HG02885 (cell line): ENCODE results near the gene EIF2B4.
"Not testable (repeated sequence)": the region's sequence is repeated elsewhere in the genome, so short reads cannot be mapped to it uniquely, and the experiment has no call there.

Experiments
- ATAC-seq: cut with Tn5 transposase; IDR thresholded peaks from one replicate; pipeline ENCODE4 v1.9.1; 2021; ENCODE audit warnings: mild to moderate bottlenecking; ENCODE audit not compliant: unreplicated experiment, poor library complexity

EIF2B4 gene

DNA sequence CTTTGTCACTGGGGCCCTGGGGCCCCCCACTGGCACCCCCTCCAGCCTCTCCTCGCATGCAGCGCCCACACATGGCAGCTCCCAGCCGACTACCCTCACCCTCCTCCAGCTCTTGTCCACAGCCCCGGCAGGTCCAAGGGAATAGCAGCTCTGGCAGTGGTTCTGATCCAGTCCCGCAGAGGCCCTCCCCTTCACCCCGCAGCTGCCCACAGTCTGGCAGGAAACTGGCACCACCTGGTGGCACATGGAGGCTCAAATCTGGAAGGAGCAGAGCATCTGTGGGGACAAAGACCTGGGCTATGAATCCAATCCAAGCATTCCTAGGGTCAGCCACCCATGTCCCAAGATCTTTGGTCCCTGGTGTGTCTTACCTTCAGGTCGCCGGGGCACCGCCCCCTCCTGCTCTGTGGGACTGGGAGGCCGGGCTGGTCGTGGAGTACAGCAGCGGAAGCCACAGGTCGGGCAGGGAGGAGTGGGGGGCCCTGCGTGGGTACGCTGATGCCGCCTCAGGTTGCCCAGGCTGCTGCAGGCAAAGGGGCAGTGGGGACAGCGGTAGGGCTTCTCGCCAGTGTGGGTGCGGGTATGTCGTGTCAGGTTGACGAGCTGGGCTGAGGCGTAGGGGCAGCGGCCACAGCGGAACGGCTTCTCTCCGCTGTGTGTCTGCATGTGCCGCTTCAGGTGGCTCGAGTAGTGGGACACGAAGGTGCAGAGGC, 8.1 kb upstream of the EIF2B4 start:
- ATAC-seq: no peak

DNA sequence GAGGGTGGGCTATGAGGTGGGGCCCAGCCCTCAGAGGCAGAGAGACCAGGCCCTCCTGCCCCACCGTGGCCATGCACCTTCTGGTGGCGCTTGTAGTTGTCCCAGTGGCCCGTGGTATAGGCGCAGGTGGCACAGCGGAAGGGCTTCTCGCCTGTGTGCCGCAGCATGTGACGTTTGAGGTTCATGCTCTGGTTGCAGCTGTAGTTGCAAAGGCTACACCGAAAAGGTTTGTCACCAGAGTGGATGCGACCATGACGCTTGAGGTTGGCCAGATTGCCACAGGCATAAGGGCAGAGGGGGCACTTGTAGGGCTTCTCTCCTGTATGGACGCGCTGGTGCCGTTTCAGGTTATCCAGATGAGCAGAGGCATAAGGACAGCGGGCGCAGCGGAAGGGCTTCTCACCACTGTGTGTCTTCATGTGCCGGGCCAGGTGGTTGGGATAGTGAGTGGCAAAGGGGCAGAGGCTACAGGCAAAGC, 7.5 kb upstream of the EIF2B4 start:
- no peak for ATAC-seq

DNA sequence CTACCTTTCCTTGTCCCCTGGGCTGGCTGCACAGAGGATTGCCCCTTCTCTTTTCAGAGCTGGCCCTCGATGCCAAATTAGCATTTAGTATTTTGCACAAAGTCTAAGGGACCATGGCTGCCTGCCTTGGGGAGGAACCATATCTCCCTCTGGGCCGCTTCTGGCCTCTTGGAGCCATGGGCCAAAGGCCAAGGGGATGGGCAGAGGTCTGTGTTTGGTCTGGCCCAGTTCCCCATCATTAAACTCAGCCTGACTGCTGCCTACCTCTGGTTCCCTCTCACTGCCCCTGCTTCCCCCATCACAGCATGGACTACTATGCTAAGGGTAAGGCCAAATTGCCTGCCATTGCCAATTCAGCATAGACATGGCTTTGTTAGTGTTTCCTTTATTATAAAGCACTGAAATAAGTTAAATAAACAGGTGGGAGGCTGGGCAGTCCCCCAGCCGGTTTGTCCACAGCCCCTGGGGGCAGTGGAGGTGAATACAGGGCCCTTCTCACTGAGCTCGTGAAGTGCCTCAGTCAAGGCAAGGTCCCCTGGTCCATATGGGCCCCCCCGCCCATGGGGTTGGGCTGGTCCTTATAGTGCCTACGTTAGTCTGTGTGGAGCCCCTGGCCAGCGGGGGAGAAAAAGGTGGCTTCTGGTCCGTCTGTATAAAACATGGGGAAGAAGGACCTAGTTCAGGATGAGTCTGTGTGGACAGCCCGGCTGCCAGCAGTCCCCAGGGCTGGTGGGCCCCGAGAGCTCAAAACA, 6.9 kb upstream of the EIF2B4 start:
- ATAC-seq: no peak

DNA sequence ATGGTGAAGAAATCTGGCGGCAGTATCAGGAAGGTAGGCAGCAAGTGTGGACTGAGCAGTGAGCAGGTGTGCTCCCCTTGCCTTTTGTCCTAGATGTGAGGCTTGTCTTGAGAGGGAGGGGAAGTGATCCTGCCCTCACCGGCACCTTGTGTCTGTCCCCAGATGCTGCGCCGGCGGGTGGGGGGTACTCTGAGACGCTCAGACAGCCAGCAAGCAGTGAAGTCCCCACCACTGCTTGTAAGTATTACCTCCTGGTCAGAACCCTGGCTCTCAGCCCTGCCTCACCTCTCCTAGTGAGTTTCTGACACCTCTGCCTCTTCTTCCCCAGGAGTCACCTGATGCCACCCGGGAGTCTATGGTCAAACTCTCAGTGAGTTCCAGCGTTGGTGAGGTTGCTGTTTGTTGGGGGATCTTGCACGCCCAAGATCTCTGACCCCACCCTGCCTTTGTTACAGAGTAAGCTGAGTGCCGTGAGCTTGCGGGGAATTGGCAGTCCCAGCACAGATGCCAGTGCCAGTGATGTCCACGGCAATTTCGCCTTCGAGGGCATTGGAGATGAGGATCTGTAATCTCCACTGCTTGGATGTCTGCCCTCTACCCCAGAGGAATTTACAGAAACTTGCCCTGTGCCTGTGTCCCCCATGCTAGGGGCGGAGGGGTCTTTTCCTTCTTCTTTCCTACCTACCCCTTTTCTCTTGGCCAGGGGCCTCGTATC, 6.2 kb upstream of the EIF2B4 start:
- ATAC-seq: no peak

DNA sequence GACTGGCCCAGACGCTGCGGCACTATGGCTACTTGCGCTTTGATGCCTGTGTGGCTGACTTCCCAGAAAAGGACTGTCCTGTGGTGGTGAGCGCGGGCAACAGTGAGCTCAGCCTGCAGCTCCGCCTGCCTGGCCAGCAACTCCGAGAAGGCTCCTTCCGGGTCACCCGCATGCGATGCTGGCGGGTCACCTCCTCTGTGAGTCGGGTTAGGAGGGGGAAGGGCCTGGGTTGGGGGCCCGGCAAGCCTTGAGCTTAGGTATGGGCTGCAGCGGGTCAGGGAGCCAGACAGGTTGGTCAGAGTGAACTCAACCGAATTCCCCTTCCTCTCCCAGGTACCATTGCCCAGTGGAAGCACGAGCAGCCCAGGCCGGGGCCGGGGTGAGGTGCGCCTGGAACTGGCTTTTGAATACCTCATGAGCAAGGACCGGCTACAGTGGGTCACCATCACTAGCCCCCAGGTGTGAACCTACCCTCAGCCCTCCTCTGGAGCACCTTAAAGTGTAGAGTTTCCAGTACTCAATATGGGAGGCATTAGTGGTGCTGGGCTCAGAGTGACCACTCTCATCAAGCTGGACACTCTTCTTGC, 5.5 kb upstream of the EIF2B4 start:
- ATAC-seq: no peak

DNA sequence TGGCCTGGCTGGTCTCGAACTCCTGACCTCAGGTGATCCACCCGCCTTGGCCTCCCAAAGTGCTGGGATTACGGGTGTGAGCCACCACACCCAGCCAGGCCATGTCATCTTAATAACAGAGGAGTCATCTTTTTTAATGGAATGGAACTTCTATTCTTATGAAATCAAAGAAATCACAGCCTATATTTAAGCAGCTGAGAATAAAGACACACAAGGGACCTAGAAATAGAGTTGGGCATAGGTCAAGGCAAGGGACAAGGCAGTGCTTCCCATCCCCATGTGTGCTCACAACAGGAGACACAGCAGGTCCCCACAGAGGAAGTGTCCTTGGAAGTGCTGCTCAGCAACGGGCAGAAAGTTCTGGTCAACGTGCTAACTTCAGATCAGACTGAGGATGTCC, 3.4 kb upstream of the EIF2B4 start:
- no peak for ATAC-seq

DNA sequence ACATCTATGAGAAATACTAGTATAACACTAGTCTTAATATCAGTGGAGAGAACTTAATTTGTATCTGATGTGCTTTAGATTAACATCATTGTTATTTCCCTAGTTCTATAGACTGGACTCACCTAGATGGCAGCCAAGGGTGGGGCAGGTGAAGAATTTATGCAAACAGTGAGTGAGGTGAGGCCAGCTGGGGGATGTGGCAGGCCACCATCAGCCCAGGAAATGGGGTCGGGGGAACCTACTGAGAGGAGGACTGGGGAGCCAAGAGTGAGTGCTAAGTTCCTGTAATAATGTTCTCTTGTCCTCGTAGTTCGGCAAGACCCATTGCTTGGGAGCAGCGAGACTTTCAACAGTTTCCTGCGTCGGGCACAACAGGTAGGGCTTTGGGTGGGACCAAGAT, 2.8 kb upstream of the EIF2B4 start:
- no peak for ATAC-seq

DNA sequence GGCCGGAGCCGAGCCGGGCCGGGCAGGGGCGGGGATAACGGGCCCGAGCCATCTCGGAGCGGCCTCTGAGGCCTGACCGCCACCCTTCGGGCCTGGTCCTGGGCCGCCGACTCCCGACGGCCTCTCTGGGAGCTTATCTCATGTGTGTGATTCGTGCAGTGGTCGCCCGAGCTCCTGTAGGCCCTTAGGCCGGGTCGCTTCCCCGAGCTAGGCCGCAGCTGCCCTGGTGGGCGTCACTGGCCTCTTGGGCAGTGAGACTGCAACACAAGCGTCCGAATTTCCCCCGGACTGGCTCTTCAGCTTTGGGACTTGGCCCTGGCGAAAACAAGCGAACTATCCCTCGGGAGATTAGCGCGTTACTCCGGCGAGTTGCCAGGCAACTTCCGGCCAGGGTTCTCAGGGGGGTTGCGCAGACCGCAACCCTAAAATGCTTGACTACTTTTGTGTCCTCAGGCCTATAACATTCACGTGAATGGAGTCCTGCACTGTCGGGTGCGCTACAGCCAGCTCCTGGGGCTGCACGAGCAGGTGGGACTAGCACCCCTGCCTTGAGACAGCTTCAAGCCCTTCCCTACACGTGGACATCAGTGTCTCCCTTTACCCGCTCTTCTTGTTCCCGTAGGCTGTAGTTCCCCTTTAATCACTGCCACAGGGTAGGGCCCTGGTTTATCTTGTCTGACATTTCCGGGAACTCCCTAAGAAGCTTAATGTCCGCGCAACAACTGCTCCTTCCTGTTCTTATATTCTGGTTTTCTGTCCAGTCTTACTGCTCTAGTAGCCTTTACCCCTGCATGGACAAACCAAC, 880 bp upstream of the EIF2B4 start:
- ATAC-seq: peak; percentile 26

DNA sequence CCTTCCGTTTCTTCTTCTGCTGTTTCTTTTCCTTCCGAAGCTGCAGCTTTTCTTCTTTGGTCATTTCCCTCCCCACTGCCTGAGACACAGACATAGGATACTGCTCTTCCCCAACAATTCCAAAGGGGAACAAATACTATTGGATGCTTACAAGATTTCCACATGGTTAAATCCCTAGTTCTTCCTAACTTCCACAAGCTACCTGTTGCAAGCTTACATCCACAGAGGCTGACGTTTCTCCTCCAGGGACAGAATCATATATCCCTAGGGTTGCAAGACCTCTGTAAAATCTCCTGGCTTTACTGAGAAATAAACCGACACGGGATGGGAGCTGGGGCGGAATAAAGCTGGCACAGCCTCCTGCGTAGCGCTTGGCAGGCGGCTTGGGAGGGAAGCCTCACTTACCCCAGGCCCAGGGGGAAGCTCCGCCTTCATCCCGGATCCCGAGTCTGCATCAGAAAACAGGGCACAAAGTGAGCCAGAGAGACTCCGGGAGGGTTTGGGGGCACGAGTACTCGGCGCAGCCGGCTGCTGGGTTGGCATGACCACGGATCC, 590 bp downstream of the EIF2B4 start:
- peak; percentile 10 for ATAC-seq

DNA sequence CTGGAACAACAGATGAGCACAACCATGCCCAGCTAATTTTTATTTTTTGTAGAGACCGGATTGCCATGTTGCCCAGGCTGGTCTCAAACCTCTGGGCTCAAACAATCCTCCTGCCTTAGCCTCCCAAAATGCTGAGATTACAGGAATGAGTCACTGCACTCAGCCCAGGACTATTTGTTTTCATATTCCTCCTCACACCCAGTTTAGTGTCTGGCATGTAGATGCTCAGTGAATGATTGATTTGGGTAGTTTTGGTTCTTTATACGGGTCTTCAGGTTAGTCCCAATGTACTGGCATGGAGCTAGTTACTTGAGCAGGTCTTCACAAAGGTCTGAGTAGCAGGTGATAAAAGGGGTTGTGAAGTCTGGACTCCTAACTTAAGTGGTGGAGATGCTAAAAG, 6.2 kb downstream of the EIF2B4 start:
- no peak for ATAC-seq

DNA sequence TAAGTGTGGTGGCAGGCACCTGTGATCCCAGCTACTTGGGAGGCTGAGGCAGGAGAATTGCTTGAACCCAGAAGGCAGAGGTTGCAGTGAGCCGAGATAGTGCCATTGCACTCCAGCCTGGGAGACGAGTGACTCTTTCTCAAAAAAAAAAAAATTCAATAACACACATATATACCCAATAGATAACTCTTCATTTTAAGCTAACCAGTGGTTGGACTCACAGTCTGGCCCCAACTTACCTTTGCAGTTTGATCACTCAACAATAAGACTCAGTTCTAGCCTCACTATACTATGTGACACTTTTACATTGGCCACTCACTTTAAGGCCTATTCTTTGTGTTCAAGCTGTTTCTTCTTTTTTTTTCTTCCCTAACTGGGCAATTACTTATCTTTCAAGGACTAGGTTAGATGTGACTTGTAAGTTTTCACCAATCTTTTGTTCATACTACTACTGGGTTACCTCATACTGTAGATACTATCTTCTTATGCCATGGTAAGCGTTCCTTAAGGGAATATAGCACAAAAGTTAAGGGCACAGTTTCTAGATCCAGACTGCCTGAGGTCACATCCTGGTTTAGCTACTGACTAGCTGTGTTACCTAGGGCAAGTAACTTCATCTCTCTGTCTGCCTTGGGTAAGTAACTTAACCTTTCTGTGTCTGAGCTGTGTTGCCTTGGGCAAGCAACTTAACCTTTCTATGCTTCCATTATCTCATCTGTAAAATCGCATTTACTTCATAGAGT, 7.3 kb downstream of the EIF2B4 start:
- ATAC-seq: no peak

DNA sequence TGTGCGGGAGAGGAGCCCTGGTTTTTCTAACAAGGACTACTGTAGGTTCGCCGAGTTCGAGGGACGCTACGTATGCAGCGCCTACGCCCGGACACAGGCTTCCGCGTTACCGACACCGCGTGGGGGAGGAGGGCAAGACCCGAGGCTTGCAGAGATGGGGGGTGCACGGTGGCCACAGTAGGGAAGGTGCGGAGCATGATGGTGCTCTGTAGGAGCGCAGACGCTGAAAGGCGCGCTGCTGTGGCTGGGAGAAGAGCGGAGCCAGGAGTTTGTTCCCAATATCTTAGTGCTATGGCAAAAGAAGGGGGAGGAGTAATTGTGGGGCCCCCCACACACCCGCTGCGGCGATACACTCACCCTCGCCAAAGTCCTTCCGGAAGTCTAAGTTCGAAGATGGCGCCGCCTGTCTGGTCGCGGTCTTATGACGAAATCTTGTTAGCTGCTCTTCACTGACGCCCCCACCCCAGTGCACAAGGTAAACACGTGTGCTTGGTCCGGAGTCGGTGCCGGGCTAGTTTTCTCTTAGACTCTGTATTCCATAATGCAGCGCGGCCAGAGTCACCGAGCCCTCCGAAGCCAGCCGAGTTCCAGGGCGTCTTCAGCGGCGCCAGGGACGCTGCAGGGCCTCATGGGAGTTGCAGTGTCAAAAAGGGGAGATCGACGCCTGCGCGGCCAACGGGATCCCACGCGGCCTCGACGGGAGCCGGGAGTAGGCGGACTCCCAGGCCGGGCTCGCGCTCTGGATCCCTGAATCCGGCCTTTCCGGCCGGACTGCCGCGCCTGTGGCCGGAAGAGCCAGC, 13.6 kb downstream of the EIF2B4 start, which contains the start of gene GTF3C2:
Gene GTF3C2, minus strand, starts transcription at position 383 of the 800 bp plus-strand sequence. CDS start 13,210 bp downstream, outside the sequence.
- peak; percentile 86 for ATAC-seq

DNA sequence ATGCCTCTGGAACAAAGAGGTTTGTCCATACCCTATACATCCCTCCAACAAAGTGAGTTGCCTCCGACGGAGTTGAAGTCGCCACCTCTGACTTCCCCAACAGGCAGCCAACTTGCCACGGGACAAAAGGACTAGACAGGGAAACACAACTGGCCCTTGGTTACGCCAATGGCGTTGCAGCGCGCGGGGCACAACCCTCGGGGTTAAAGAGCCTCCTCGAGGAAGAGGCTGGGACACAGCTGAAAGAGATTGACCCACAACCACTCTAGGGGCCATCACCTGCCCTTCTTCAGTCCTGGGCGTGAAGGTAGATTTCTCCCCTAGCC, 14.1 kb downstream of the EIF2B4 start:
- peak; percentile 30 for ATAC-seq

DNA sequence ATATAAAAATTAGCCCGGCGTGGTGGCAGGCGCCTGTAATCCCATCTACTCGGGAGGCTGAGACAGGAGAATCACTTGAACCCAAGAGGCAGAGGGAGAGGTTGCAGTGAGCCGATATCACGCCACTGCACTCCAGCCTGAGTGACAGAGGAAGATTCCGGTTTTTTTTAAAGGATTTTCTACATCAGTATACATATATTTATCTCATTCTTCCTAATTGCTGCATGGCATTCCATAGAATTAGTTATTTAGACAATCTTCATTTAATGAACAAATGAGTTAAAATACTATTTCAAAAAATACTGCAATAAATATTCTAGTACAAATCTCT, 15.6 kb downstream of the EIF2B4 start:
- ATAC-seq: no peak

DNA sequence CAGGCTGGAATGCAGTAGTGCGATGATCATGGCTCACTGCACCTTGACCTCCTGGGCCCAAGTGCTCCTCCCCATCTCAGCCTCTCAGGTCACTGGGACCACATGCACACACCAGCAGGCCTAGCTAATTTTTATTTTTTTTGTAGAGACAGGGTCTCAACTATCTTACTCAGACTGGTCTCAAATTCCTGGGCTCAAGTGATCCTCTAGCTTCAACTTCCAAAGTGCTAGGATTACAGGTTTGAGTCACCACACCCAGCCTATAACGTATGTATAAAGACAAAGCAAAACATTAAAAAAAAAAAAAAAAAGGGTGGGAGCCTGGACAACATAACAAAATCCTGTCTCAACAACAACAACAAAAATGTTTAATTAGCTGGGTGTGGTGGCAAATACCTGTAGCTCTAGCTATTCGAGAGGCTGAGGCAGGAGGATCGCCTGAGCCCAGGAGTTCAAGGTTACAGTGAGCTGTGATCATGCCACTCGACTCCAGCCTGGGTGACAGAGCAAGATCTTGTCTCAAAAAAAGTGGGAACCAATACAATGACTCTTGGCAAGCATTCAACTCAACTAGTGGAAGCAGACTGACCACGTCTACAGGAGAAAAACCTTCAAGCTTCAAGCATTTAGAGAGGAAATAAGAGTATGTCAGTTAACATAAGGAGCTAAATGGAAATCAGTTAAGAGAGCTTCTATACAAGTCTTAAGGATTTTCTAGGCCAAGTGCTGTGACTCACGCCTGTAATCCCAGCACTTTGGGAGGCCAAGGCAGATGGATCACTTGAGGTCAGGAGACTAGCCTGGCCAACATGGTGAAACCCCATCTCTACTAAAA, 16.2 kb downstream of the EIF2B4 start:
- no peak for ATAC-seq

DNA sequence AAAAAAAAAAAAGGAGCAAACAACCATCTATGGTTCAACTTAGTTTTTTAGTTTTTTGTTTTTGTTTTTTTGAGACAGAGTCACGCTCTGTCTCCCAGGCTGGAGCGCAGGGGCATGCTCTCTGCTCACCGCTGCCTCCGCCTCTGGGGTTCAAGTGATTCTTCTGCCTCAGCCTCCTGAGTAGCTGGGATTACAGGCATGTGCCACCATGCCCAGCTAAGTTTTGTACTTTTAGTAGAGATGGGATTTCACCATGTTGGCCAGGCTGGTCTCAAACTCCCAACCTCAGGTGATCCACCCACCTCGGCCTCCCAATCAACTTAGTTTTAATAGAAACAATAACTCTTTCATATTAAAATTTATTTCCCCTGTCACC, 16.8 kb downstream of the EIF2B4 start:
- not testable (repeated sequence) for ATAC-seq

DNA sequence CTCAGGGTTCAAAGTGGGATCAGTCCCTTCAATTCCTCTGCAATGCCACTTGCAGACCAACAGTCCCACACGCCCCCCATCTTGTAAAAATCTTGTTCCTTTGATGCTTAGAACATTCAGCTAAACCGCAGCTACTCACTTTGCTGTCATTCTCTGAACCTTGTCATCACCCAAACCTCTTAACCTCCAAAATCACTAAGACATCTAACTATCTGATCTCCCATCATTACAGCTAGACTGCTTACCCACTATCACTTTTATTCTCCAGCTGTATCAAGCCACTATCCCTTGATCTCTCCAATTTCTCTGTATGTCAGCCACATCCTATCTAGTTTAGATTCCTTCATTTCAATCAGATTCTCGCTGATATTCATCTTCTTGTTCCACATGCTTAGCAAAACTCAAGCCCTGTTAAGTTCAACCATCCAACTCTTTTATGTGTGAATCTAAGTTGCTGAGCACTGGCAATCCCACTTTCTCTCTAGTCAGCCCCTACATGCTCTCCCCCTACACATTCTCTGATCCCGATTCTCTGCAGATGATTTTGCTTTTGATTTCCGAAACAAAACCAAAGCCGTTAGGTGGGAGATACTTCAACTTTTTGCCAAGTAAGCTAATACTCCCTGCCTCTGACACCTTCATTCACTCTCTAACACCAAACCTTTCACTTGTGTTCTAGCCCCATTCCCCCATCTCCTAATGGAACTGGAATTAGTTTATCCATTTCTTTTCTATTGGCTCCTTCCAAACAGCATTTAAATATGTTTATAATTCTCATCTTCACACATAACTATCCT, 18.1 kb downstream of the EIF2B4 start:
- no peak for ATAC-seq
